GM23338 (cell line): ENCODE results near the gene CCDC30.

Source experiments
- CREB1 ChIP-seq: fragments of 250-450 bp; sonication (Bioruptor Pico); IDR thresholded peaks from 2 replicates; pipeline ENCODE4 v1.5.0; 2020; ENCODE audit warnings: low read depth, mild to moderate bottlenecking, moderate library complexity
- EZH2phosphoT487 ChIP-seq: fragments of 200-600 bp; sonication (generic); IDR thresholded peaks from one replicate; pipeline ENCODE4 v1.8.1; 2018; ENCODE audit warnings: antibody characterized with exemption; ENCODE audit not compliant: unreplicated experiment
- POLR2AphosphoS5 ChIP-seq: IDR thresholded peaks from 2 replicates; pipeline ENCODE4 v1.6.1; 2016; ENCODE audit warnings: antibody characterized with exemption, low read depth
- ZNF114 ChIP-seq: fragments of 250-450 bp; sonication (Bioruptor Pico); IDR thresholded peaks from 2 replicates; pipeline ENCODE4 v1.5.0; 2020; ENCODE audit warnings: mild to moderate bottlenecking, moderate library complexity
- TF ChIP-seq, protein P1 (sequence below), 2 experiments: fragments of 200-600 bp in 1 of 2; sonication (generic) in 1 of 2; conservative IDR thresholded peaks; 2 replicates each; pipeline versions ENCODE4 v1.5.1 to v1.6.1; 2016 to 2017; ENCODE audit warnings: antibody characterized with exemption in 2 of 2, low read depth in 2 of 2, mild to moderate bottlenecking in 2 of 2, moderate library complexity in 1 of 2
- TF ChIP-seq, protein P2 (sequence below): IDR thresholded peaks from 2 replicates; pipeline ENCODE4 v1.6.1; 2016; ENCODE audit warnings: antibody characterized with exemption
- TF ChIP-seq, protein P3 (sequence below): IDR thresholded peaks from one replicate; pipeline ENCODE4 v1.6.1; 2018; ENCODE audit warnings: antibody characterized with exemption; ENCODE audit not compliant: unreplicated experiment

DNA sequence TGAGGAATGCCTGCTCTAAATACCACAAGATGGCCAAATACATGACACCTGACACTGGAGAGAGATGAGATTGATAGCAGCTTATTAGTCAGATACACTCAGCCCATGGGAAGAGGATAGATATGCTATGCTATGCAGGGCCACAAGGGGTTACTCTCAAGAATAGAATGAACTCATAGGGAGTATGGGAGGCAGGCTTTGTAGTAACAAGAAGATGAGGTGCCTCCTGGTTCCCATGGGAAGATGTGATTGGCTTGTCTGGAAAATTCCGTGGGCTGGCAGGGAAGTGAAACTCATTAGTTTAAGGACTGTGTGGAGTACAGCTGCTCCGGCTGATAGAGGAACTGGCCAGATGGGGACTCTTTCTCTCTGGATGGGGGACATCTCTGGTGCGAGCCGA, 16.5 kb downstream of the CCDC30 start:
- TF ChIP-seq, protein P1, sequence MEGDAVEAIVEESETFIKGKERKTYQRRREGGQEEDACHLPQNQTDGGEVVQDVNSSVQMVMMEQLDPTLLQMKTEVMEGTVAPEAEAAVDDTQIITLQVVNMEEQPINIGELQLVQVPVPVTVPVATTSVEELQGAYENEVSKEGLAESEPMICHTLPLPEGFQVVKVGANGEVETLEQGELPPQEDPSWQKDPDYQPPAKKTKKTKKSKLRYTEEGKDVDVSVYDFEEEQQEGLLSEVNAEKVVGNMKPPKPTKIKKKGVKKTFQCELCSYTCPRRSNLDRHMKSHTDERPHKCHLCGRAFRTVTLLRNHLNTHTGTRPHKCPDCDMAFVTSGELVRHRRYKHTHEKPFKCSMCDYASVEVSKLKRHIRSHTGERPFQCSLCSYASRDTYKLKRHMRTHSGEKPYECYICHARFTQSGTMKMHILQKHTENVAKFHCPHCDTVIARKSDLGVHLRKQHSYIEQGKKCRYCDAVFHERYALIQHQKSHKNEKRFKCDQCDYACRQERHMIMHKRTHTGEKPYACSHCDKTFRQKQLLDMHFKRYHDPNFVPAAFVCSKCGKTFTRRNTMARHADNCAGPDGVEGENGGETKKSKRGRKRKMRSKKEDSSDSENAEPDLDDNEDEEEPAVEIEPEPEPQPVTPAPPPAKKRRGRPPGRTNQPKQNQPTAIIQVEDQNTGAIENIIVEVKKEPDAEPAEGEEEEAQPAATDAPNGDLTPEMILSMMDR (conservative IDR thresholded peaks at IDR 0.05; ENCODE audit: low read depth in 2 of 2), result peak; percentile 38 to 44
- TF ChIP-seq, protein P2, sequence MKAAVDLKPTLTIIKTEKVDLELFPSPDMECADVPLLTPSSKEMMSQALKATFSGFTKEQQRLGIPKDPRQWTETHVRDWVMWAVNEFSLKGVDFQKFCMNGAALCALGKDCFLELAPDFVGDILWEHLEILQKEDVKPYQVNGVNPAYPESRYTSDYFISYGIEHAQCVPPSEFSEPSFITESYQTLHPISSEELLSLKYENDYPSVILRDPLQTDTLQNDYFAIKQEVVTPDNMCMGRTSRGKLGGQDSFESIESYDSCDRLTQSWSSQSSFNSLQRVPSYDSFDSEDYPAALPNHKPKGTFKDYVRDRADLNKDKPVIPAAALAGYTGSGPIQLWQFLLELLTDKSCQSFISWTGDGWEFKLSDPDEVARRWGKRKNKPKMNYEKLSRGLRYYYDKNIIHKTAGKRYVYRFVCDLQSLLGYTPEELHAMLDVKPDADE, result no peak
- TF ChIP-seq POLR2AphosphoS5 (no peak), CREB1 (CRISPR knock-in tag) (no peak), ZNF114 (CRISPR knock-in tag) (no peak), EZH2phosphoT487 (no peak)
- TF ChIP-seq, protein P3, sequence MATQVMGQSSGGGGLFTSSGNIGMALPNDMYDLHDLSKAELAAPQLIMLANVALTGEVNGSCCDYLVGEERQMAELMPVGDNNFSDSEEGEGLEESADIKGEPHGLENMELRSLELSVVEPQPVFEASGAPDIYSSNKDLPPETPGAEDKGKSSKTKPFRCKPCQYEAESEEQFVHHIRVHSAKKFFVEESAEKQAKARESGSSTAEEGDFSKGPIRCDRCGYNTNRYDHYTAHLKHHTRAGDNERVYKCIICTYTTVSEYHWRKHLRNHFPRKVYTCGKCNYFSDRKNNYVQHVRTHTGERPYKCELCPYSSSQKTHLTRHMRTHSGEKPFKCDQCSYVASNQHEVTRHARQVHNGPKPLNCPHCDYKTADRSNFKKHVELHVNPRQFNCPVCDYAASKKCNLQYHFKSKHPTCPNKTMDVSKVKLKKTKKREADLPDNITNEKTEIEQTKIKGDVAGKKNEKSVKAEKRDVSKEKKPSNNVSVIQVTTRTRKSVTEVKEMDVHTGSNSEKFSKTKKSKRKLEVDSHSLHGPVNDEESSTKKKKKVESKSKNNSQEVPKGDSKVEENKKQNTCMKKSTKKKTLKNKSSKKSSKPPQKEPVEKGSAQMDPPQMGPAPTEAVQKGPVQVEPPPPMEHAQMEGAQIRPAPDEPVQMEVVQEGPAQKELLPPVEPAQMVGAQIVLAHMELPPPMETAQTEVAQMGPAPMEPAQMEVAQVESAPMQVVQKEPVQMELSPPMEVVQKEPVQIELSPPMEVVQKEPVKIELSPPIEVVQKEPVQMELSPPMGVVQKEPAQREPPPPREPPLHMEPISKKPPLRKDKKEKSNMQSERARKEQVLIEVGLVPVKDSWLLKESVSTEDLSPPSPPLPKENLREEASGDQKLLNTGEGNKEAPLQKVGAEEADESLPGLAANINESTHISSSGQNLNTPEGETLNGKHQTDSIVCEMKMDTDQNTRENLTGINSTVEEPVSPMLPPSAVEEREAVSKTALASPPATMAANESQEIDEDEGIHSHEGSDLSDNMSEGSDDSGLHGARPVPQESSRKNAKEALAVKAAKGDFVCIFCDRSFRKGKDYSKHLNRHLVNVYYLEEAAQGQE, result no peak
